ENCODE data around the gene PIPOX. TPM values are rescaled to one million over a fixed set of nuclear protein-coding genes. Genes with fewer than 3 reads are reported as not detected.

Gene PIPOX
- total RNA-seq, 1 donor from 2014 or later, result 4.1 TPM

- TF ChIP-seq, protein P1, sequence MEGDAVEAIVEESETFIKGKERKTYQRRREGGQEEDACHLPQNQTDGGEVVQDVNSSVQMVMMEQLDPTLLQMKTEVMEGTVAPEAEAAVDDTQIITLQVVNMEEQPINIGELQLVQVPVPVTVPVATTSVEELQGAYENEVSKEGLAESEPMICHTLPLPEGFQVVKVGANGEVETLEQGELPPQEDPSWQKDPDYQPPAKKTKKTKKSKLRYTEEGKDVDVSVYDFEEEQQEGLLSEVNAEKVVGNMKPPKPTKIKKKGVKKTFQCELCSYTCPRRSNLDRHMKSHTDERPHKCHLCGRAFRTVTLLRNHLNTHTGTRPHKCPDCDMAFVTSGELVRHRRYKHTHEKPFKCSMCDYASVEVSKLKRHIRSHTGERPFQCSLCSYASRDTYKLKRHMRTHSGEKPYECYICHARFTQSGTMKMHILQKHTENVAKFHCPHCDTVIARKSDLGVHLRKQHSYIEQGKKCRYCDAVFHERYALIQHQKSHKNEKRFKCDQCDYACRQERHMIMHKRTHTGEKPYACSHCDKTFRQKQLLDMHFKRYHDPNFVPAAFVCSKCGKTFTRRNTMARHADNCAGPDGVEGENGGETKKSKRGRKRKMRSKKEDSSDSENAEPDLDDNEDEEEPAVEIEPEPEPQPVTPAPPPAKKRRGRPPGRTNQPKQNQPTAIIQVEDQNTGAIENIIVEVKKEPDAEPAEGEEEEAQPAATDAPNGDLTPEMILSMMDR (IDR thresholded peaks at IDR 0.05; ENCODE audit: unreplicated experiment), result no peak
- H3K36me3 Mint-ChIP-seq, result no peaks in the 10 kb centered on the region
- no peaks in the 10 kb centered on the region for H3K9me3 Mint-ChIP-seq
- no peak for DNase-seq (ENCODE audit: low spot score in 2 of 2, unreplicated experiment in 2 of 2)
- peaks cover 16% of the 10 kb centered on the region for H3K27me3 Mint-ChIP-seq (ENCODE audit: low read depth)
- H3K27ac Mint-ChIP-seq, result peak overlapping the region; percentile 62
- H3K4me1 Mint-ChIP-seq, result peaks cover 26% of the 10 kb centered on the region
- H3K4me3 Mint-ChIP-seq, result no peak overlapping the region
Measured at GRCh38 chr17:29042026-29042678, 789 bp upstream of the PIPOX start.

DNA sequence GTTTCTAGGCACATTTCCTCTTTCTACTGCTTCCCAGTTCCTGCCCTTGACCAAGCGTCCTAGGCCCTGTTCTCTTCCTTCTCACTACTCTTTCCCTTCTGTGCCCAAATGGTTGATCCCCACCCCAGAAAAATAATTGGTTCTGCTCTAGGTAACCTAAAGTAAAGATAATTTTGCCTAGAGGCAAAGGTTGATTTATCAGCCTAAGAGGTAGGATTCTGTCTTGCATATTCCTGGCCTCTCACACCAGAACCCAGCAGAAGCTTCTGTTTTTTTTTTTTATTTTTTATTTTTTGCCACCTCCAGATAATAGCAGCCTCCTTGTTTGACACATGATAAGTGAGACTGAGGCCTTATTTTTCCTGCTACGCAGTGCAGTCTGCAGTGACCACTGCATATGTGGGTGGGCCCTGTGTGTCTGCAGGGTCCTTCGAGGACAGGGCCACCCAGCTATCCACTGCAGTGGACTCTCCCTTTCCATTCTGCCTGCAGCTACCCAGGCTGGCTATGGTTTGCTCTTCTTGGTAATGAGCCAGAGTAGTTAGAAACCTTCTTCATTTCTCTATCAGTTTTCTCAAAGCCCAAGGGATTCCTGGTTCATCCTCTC lies 701 bp downstream of the PIPOX start:
- Mint-ChIP-seq H3K27me3 (ENCODE audit: low read depth) (peaks cover 16% of the 10 kb centered on the region), H3K9me3 (no peaks in the 10 kb centered on the region), H3K4me3 (no peak overlapping the region), H3K27ac (no peak overlapping the region), H3K36me3 (no peaks in the 10 kb centered on the region), H3K4me1 (peaks cover 32% of the 10 kb centered on the region)
- no peak for DNase-seq (ENCODE audit: low spot score in 2 of 2, unreplicated experiment in 2 of 2)
- TF ChIP-seq, protein P1 (IDR thresholded peaks at IDR 0.05; ENCODE audit: unreplicated experiment), result no peak

DNA sequence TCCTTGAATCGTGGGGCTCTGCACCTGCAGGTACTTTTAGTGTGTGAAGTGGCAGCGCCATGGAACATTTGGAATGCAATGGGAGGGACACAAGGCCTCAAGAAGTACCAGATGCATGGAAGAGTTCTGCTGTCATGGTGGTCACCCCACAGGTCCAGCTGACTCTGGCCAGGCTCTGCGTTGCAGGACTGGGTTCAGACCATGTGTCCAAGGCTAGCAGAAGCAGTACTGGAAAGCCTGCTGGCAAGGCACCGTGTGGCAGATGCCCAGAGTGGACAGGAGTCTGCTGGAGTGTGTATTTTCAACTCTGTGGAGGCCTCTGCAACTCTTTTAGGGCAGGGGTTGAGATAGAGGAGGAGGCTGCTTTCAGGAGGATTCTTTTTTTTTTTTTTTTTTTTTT lies 2.1 kb downstream of the PIPOX start:
- H3K4me3 Mint-ChIP-seq, result no peak overlapping the region
- TF ChIP-seq, protein P1 (IDR thresholded peaks at IDR 0.05; ENCODE audit: unreplicated experiment), result no peak
- DNase-seq (ENCODE audit: low spot score in 2 of 2, unreplicated experiment in 2 of 2), result no peak
- peaks cover 42% of the 10 kb centered on the region for H3K4me1 Mint-ChIP-seq
- H3K27ac Mint-ChIP-seq, result no peak overlapping the region
- H3K9me3 Mint-ChIP-seq, result no peaks in the 10 kb centered on the region
- H3K36me3 Mint-ChIP-seq, result no peaks in the 10 kb centered on the region
- H3K27me3 Mint-ChIP-seq (ENCODE audit: low read depth), result peaks cover 23% of the 10 kb centered on the region

DNA sequence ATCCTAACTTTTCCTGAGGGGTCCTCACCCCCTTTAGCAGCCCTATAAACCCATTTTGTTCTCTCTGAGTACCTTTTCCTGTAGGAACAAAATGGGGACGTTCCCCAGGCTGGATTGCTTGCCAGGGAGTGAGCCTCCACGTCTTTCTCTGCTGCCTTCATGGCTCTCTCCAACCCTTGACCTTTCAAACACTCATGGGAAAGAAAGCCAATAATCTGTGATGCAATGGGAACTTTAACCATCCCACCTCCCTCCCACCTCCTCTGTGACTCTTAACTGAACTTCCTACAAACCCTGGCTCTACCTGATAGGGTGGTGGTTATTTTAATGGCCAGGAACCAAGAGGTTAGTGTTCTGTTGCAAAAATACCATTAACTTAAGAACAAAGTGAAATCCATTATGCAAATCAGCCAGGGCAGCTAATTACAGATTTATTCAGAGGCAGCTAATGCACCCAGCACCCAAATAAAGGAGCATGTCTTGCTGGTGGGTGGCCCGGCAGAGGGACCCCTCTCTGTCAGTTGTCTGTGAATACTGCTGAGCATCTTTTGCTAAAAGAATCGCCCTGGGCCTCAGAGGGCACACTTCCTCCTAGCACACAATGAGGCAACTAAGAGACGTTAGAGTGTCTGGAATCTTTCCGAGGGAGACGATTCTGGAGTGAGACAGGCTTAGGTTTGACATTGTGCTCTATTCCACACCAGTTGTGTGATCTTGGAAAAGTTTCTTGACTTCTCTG lies 3.0 kb downstream of the PIPOX start:
- peaks cover 23% of the 10 kb centered on the region for H3K27me3 Mint-ChIP-seq (ENCODE audit: low read depth)
- no peak overlapping the region for H3K4me3 Mint-ChIP-seq
- no peak overlapping the region for H3K27ac Mint-ChIP-seq
- DNase-seq (ENCODE audit: low spot score in 2 of 2, unreplicated experiment in 2 of 2), result no peak
- TF ChIP-seq, protein P1 (IDR thresholded peaks at IDR 0.05; ENCODE audit: unreplicated experiment), result no peak
- H3K36me3 Mint-ChIP-seq, result no peaks in the 10 kb centered on the region
- H3K4me1 Mint-ChIP-seq, result peaks cover 38% of the 10 kb centered on the region
- H3K9me3 Mint-ChIP-seq, result no peaks in the 10 kb centered on the region

DNA sequence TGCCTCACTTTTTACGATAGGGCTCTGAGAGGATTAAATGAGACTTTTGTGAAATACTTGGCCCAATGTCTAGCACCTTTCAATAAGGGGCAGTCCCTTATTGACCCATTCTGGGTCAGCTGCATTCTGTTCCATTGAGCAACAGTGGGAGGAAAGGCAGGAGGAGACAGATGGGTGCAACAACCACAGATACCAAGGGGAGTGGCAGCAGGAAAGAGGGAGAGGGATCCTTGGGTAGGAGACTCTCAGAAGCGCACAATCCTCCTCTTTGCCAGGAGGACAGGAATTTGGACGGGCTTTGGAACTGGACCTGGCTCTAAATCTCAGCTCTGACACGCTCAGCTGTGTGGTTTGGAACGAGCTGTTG lies 3.5 kb downstream of the PIPOX start:
- no peak for DNase-seq (ENCODE audit: low spot score in 2 of 2, unreplicated experiment in 2 of 2)
- H3K4me3 Mint-ChIP-seq, result no peak overlapping the region
- peaks cover 27% of the 10 kb centered on the region for H3K27me3 Mint-ChIP-seq (ENCODE audit: low read depth)
- no peaks in the 10 kb centered on the region for H3K9me3 Mint-ChIP-seq
- no peak overlapping the region for H3K27ac Mint-ChIP-seq
- peaks cover 38% of the 10 kb centered on the region for H3K4me1 Mint-ChIP-seq
- H3K36me3 Mint-ChIP-seq, result no peaks in the 10 kb centered on the region
- TF ChIP-seq, protein P1 (IDR thresholded peaks at IDR 0.05; ENCODE audit: unreplicated experiment), result no peak
